Measurements from ENCODE around the gene LRRC23.
A peak's percentile ranks its signal among the peaks of the same experiment; 100 is the strongest.
"Not testable (repeated sequence)": the region's sequence is repeated elsewhere in the genome, so short reads cannot be mapped to it uniquely, and the experiment has no call there.

Gene LRRC23

DNA sequence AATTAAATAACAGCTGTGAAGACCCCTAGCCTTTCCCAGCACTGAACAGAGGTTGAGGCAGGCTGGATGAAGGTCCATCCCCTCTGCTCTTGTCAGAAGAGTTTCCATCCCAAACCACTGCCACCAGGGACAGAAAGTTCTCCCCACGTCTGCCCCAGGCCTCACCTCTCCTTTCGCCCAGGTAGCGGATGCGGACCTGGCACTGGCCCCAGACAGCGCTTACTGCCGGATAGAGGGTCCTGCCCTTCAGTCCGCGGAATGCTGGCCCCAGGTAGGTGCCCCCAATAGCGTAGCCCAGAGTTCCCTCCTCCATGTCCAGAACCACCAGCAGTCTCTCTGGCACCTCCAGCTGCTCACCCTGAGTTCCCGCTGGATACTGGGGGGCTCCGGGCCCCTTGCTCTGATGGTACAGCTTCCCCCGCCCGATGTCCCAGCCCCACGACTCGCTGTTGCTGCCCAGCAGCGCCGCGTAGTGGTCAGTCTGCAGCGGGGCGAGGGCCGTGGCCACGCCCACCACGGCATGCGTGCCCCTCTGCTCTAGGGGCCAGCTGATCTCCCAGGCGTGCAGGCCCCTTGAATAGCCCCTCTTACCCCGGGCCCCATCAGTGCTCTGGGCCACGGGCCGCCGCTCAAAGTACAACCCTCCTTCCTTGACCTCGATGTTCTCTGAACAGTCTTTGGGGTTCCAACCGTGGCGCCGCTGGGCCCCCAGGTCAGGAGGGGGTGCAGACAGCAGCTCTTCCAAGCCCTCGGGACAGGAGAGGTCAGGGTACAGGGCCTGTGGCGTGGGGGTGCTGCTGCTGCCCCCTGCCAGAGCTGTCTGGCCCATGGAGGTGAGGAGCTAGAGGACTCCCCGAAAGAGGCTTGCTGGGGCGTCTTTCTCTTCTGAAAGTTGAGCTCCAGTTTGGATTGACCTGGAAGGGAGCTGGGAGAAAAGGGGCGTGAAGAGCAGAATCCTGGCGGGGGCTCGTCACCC is 32.3 kb upstream of the LRRC23 start:
- peak; percentile 83 for DNase-seq (ENCODE audit: low read depth)
- TF ChIP-seq, protein P1, sequence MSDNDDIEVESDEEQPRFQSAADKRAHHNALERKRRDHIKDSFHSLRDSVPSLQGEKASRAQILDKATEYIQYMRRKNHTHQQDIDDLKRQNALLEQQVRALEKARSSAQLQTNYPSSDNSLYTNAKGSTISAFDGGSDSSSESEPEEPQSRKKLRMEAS (IDR thresholded peaks at IDR 0.05; ENCODE audit: low read depth, low read length) = peak; percentile 82
- TF ChIP-seq POLR2A (IDR thresholded peaks at IDR 0.05; ENCODE audit: extremely low read depth, insufficient read length) (peak; percentile 31), MYC (IDR thresholded peaks at IDR 0.05; ENCODE audit: low read depth, low read length) (peak; percentile 78), CTCF (IDR thresholded peaks at IDR 0.05; ENCODE audit: low read depth, low read length) (peak; percentile 89)
- peak overlapping the region; percentile 72 for H3K4me3 ChIP-seq (ENCODE audit: low read depth, low read length)

DNA sequence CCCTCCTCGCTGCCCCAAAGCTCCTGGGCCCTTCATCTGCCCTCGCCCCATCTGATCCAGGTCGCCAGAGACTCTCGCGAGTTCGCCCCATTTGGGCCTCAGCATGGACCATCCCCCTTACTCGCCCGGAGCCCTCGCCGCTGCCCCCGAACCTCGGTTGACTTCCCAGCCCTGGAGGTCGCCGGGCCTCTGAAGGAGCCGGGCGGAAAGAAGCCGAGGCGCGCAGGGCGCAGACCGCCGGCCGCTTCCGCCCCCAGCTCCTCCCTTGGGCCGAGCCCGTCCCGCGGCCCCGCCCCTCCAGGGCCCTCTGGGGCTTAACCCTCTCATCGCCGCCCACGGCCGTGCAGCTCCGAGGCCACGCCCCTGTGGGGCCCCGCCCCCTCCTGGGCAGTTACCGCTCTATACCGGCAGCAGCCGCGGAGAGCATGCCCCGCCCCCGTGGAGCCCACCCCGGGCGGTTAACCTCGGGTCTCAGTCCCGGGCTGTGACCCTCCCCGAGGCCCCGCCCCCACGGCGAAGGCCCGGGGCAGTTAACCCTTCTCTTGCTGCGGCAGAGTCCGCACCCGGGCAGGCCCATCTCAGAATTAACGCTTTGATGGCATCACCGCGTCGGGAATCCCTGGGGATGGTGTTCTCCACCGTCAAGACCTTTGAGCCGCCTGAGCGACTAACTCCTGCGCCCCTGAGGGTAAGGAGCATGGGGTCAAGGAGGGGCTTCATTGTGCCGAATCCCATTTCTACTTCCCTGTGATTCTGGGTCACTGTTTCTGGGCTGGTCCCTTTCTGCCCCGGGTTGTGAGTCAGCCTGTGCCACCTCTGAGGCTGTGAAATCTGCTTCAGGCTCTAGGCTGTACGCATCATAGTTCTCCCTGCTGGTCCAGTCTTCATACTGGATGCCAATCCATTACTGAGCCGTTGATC is 31.3 kb upstream of the LRRC23 start, which contains the start of gene SPSB2:
Gene SPSB2 (minus strand): TSS at position 210 of the 921 bp plus-strand sequence. CDS start 402 bp downstream, outside the sequence.
- TF ChIP-seq, protein P1 (IDR thresholded peaks at IDR 0.05; ENCODE audit: low read depth, low read length) = peak; percentile 44; the same call in 1 of the 2 replicates
- TF ChIP-seq CTCF (IDR thresholded peaks at IDR 0.05; ENCODE audit: low read depth, low read length) (no peak), POLR2A (IDR thresholded peaks at IDR 0.05; ENCODE audit: extremely low read depth, insufficient read length) (peak; percentile 34), MYC (IDR thresholded peaks at IDR 0.05; ENCODE audit: low read depth, low read length) (peak; percentile 58)
- DNase-seq (ENCODE audit: low read depth) = peak; percentile 97
- H3K4me3 ChIP-seq (ENCODE audit: low read depth, low read length) = peak within 1 kb of the TSS; percentile 72

DNA sequence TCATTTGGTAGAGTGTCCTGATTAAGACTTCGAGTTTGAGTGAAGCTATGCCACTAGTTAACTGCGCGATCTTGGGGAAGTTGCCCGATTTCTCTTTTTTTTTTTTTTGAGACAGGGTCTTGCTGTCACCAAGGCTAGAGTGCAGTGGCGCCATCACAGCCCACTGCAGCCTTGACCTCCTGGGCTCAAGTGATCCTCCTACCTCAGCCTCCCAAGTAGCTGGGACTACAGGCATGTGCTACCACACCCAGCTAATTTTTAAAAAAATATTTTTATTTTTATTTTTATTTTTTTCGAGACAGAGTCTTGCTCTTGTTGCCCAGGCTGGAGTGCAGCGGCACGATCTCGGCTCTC is 30.6 kb upstream of the LRRC23 start:
- H3K4me3 ChIP-seq (ENCODE audit: low read depth, low read length) = peak overlapping the region; percentile 57
- DNase-seq (ENCODE audit: low read depth) = not testable (repeated sequence)

DNA sequence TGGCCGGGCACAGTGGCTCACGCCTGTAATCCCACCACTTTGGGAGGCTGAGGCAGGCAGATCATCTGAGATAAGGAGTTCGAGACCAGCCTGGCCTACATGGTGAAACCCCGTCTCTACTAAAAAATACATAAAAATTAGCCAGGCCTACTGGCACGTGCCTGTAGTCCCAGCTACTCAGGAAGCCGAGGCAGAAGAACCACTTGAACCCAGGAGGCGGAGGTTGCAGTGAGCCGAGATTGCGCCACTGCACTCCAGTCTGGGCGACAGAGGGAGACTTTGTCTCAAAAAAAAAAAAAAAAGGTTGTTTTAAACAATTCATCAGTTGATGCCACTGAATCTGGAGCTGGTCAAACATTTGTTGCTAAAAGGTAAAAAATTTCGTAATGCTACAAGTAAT is 24.8 kb upstream of the LRRC23 start:
- DNase-seq (ENCODE audit: low read depth); H3K4me3 ChIP-seq (ENCODE audit: low read depth, low read length): not testable (repeated sequence)

GRCh38 chr12:6883252-6883651 is 21.4 kb upstream of the LRRC23 start:
- no peak overlapping the region for H3K4me3 ChIP-seq (ENCODE audit: low read depth, low read length)
- TF ChIP-seq, protein P1 (IDR thresholded peaks at IDR 0.05; ENCODE audit: low read depth, low read length) = no peak
- no peak for TF ChIP-seq POLR2A (IDR thresholded peaks at IDR 0.05; ENCODE audit: extremely low read depth, insufficient read length)
- TF ChIP-seq CTCF (IDR thresholded peaks at IDR 0.05; ENCODE audit: low read depth, low read length) = no peak
- TF ChIP-seq MYC (IDR thresholded peaks at IDR 0.05; ENCODE audit: low read depth, low read length) = no peak
- DNase-seq (ENCODE audit: low read depth) = no peak

DNA sequence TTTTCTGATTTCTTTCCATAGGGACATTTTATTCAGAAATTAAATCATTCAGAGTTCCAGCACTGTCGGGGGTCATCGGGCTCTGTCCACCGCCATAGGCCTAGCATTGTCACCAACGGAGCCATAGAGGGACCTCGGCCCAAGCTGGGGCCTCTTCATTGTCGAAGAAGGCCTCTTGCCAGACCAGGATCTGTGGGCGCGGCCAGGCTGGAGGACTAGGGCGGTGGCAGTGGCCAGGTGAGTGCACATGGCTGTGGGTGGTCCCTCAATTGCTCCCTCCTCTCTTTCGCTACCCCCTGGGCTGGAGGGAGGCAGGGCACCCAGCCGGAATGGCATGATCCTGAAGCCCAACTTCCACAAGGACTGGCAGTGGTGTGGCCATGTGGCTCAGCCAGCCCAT is 20.9 kb upstream of the LRRC23 start:
- TF ChIP-seq MYC (IDR thresholded peaks at IDR 0.05; ENCODE audit: low read depth, low read length) (no peak), CTCF (IDR thresholded peaks at IDR 0.05; ENCODE audit: low read depth, low read length) (no peak), POLR2A (IDR thresholded peaks at IDR 0.05; ENCODE audit: extremely low read depth, insufficient read length) (no peak)
- TF ChIP-seq, protein P1 (IDR thresholded peaks at IDR 0.05; ENCODE audit: low read depth, low read length) = no peak
- DNase-seq (ENCODE audit: low read depth) = no peak
- no peak overlapping the region for H3K4me3 ChIP-seq (ENCODE audit: low read depth, low read length)
